NCI-H82 treated with DMSO at 0.1 percent for 48 hours (cell line): Measurements from ENCODE around the gene RET.

ENCODE experiments used
- DNase-seq: peaks from one replicate; lab custom pipeline; 2025; ENCODE audit not compliant: unreplicated experiment; lab: John Stamatoyannopoulos, UW

RET gene

DNA sequence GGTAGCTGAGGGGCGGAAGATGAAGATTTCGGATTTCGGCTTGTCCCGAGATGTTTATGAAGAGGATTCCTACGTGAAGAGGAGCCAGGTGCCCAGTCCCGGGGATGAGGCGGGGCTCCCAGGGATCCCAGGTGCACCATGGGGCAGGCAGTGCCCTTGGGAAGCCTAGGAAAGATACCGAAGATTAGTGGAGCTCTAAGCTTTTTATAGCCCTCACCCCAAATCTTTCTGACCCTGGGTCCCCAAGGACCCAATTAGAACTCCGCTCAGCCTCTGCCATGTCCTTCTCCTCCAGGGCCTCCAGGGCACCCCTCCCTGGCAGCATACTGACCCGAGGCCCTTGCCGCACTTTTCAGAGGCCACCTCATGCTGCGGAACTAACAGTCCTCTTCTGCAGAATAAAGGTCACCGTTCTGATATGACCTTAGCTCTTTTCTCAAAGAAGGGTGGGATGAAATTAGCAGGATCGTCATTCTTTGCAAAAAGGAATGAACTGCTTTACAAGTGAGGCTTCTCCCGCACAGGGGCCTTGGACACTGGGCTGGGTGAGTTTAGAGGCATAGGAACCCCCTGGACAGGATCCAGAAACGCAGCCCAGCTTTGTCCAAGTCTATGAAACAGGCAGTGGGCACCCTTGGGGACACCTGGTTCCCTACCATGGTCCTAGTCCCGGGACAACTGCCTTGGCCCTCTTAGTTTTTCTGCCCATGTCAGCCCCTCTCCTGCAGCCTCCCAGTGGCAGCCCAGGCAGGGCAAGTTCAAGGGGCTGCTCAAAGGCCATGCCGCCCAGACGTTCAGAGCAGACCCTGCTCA lies 43.5 kb downstream of the RET start:
- no peak for DNase-seq

DNA sequence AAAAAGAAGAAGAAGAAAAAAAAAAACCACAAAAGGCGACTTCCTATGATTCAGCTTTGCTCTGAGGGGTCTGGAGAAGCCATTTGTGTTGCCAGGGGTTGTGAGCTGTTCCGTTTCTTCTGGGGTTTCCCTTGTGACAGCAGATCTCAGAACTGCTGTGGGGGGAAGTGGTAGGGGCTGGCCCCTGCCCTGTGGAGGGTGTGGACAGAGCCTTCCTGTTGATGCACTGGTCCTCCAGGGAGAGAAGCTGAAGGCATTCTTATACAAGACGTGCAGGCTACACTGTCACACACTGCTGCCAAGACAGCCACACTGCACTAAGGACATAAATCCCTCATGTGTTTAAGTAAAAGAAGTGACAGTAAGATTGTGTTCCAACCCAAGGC lies 44.1 kb downstream of the RET start:
- no peak for DNase-seq

- no peak for DNase-seq
Measured at GRCh38 chr10:43121444-43121843, 44.6 kb downstream of the RET start.

DNA sequence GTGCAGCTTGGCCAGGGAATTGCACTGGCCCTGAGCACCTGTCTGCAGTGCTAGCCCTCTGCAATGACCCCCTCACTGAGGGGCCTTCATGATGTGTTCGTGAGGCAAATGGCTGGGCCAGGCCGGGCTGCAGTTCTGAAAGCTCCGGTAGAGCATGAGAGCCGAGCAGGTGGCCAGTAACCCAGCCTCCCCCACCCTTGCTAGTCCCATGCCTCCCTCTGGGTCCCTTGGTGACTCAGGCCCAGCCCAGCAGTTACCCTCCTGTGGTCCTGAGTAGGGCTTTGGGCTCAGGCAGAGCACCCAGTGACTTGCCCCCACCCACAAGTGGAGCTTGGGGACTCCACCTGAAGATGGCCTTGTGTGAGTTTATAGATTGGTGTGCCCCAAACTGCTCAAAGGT lies 45.2 kb downstream of the RET start:
- no peak for DNase-seq

GRCh38 chr10:43122826-43123225 lies 46.0 kb downstream of the RET start:
- DNase-seq: no peak

GRCh38 chr10:43123361-43124093 lies 46.7 kb downstream of the RET start:
- DNase-seq: no peak

DNA sequence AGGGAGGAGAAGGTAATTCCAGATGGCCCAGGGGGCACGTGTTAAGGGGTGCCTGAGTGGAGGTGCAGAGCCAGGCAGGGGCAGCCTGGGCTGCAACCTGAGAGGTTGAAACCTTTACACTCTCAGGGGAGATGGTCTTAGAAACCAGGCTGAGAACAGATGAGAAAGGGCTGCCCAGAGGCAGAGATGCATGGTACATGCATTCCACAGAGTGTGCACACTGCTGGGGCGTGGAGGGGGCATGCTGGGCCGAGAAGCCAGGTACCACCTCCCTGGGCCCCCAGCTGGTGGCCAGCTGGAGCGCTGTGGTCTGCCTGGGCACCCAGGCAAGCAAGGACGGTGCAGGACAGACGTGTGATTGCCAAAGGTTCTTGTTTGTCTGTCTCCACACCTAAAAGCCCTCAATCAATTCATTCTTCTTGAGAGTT lies 47.2 kb downstream of the RET start:
- no peak for DNase-seq

DNA sequence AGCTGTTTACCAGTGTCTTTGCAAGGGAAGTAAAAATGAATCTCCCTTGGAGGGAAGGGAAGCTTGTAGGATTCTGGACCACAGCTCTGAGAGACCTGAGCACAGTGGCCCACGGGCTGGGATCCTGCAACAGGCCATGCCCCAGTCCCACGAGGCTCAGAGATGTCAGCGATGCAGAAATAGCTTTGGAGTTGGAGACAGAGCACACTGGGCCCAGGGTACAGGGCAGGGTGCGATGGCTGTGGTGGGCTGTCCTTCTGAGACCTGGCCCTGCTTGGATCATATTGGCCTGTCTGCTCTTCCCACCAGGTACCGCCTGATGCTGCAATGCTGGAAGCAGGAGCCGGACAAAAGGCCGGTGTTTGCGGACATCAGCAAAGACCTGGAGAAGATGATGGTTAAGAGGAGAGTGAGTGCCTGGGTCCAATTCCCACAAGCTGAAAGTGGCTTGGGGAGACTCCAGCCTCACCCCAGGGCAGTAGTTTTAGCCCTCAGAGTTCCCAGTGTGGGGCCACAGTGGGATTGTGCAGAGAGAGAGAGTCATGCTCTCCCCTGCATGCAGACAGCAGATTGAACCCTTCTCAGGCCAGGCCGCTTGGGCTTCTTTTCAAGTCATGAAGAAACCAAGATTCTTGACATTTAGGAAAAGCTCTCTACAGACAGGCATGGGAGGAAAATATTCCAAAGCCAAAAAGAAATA lies 47.9 kb downstream of the RET start:
- DNase-seq: no peak

DNA sequence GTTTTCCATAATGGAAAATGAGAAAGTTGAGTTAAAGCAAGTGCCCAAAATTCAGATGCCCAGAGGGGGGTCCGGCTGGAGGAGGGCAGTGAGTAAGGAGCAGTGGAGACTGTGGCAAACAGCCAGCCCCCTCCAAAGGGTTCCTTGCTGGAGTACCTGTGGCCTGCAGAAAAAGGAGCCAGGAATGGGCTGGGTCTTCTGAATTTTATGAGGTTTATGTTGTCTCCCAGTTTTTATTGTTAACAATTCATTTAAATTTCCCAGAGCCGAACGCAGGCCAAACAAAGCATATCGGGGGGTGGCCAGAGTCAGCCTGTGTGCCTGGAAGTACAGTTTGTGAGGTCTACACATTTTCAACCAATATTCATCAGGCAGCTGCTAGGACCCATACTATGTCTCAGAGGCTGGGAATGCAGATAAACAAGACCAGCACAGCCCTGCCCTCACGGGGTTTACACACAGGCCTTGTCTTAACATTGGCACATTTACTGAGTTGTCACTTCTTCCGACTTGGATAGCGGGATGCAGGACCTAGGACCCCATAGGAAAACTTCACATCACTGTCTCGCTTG lies 48.5 kb downstream of the RET start:
- DNase-seq: no peak

DNA sequence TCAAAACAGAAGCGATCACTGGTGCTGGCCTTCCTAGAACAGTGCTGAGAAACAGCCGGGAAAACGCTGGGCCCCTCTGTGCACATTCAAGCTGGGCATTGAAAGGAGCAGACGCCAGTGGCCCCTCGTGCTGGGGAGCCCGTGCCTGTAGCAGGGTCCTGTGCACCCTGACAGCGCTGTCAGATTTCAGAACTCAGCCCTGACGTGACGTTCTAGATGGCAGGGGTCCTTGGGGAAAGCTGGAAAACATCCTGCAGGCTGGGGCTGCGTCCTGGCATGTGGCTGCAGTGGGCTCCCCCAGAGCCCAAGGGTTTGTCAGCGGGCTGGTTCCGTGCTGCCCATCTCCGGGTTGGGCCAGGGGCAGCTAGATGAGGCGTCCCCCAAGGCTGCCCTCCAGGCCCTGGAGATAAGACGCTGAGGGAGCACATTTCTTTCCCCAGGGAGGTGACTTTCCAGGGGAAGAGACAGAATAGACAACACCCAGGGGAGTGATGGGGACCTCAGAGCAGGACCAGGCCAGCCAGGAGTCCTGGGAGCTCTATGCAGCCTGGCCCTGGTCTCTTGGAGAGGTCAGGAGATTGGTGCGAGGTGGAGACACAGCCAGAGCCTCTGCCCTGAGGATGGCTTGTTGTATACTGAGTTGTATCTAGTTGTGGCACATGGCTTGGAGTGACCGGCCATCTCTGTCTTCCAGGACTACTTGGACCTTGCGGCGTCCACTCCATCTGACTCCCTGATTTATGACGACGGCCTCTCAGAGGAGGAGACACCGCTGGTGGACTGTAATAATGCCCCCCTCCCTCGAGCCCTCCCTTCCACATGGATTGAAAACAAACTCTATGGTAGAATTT lies 49.2 kb downstream of the RET start:
- DNase-seq: no peak

DNA sequence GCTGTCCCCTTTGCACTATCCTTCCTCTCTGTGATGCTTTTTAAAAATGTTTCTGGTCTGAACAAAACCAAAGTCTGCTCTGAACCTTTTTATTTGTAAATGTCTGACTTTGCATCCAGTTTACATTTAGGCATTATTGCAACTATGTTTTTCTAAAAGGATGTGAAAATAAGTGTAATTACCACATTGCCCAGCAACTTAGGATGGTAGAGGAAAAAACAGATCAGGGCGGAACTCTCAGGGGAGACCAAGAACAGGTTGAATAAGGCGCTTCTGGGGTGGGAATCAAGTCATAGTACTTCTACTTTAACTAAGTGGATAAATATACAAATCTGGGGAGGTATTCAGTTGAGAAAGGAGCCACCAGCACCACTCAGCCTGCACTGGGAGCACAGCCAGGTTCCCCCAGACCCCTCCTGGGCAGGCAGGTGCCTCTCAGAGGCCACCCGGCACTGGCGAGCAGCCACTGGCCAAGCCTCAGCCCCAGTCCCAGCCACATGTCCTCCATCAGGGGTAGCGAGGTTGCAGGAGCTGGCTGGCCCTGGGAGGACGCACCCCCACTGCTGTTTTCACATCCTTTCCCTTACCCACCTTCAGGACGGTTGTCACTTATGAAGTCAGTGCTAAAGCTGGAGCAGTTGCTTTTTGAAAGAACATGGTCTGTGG lies 50.0 kb downstream of the RET start:
- DNase-seq: no peak

- DNase-seq: no peak
Measured at GRCh38 chr10:43127442-43127841, 50.6 kb downstream of the RET start.

GRCh38 chr10:43128331-43128730 lies 51.5 kb downstream of the RET start:
- DNase-seq: no peak

DNA sequence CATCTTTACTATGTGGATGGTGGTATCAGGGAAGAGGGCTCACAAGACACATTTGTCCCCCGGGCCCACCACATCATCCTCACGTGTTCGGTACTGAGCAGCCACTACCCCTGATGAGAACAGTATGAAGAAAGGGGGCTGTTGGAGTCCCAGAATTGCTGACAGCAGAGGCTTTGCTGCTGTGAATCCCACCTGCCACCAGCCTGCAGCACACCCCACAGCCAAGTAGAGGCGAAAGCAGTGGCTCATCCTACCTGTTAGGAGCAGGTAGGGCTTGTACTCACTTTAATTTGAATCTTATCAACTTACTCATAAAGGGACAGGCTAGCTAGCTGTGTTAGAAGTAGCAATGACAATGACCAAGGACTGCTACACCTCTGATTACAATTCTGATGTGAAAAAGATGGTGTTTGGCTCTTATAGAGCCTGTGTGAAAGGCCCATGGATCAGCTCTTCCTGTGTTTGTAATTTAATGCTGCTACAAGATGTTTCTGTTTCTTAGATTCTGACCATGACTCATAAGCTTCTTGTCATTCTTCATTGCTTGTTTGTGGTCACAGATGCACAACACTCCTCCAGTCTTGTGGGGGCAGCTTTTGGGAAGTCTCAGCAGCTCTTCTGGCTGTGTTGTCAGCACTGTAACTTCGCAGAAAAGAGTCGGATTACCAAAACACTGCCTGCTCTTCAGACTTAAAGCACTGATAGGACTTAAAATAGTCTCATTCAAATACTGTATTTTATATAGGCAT lies 52.3 kb downstream of the RET start:
- no peak for DNase-seq

- DNase-seq: no peak
Measured at GRCh38 chr10:43130770-43131171, 53.9 kb downstream of the RET start.

- DNase-seq: no peak
Measured at GRCh38 chr10:43131256-43131655, 54.4 kb downstream of the RET start.

- no peak for DNase-seq
Measured at GRCh38 chr10:43131906-43132305, 55.0 kb downstream of the RET start.

GRCh38 chr10:43132867-43133787 lies 56.3 kb downstream of the RET start:
- no peak for DNase-seq
